B cell (primary cell): ENCODE results near the gene CD177.
"Not testable (repeated sequence)": the region's sequence is repeated elsewhere in the genome, so short reads cannot be mapped to it uniquely, and the experiment has no call there.

ENCODE experiments used
- CTCF ChIP-seq: fragments of 200-600 bp; IDR thresholded peaks from one replicate; pipeline ENCODE4 v1.8.0; 2022; ENCODE audit warnings: antibody characterized with exemption, mild to moderate bottlenecking
- EZH2 ChIP-seq: IDR thresholded peaks from 2 replicates; pipeline ENCODE4 v1.6.1; 2012; ENCODE audit warnings: borderline replicate concordance, low read depth, mild to moderate bottlenecking, moderate library complexity, low read length; ENCODE audit not compliant: insufficient read depth, poor library complexity, severe bottlenecking

GRCh38 chr19:43342104-43342503, 11.4 kb upstream of the CD177 start:
- TF ChIP-seq CTCF, EZH2: not testable (repeated sequence)
